Measurements from ENCODE around the gene SEC61A2.

DNA sequence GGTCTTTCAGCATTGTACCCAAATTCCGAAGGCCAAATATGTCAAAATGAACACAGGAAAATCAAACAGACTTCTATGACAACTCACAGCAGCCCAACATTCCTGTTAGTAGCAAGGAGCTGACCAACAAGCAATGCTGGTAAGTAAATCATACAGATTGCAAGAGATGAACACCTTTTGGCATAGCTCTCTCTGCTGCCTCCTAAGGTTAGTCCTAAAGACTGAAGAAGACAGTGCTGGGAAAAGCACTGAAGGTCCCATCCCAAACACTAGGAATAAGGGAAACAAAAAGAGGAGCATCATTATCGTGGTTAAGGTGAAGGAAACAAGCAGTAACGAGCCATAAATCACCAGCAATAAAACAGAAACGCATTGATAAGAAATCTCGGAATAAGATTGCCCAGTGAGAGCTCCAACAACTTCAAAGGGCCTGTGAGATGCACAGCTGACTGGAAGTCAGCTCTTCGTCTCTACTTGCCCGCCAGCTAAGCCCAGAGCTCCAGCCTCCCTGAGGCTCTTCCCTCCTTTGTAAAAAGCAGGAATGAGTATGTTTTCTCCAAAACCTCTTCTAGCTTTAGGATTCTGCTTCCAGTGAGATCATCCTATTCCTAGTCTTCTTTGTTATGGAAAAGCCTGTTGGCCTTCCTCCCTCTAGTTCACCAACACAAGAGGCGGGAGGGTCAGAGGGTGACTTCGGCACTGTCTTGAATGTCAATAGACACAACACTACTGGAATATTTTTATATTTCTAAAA, 50.9 kb downstream of the SEC61A2 start:
- TF ChIP-seq, protein P1, sequence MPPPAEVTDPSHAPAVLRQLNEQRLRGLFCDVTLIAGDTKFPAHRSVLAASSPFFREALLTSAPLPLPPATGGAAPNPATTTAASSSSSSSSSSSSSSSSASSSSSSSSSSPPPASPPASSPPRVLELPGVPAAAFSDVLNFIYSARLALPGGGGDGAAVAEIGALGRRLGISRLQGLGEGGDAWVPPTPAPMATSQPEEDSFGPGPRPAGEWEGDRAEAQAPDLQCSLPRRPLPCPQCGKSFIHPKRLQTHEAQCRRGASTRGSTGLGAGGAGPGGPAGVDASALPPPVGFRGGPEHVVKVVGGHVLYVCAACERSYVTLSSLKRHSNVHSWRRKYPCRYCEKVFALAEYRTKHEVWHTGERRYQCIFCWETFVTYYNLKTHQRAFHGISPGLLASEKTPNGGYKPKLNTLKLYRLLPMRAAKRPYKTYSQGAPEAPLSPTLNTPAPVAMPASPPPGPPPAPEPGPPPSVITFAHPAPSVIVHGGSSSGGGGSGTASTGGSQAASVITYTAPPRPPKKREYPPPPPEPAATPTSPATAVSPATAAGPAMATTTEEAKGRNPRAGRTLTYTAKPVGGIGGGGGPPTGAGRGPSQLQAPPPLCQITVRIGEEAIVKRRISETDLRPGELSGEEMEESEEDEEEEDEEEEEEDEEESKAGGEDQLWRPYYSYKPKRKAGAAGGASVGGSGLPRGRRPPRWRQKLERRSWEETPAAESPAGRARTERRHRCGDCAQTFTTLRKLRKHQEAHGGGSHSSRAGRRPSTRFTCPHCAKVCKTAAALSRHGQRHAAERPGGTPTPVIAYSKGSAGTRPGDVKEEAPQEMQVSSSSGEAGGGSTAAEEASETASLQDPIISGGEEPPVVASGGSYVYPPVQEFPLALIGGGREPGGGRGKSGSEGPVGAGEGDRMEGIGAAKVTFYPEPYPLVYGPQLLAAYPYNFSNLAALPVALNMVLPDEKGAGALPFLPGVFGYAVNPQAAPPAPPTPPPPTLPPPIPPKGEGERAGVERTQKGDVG (CRISPR knock-in tag; IDR thresholded peaks at IDR 0.05): no peak
- TF ChIP-seq TCF12 (IDR thresholded peaks at IDR 0.05; ENCODE audit: low read depth, low read length) (no peak), EZH2 (IDR thresholded peaks at IDR 0.05; ENCODE audit: borderline replicate concordance, control insufficient read depth, low read depth, low read length) (no peak), RAD21 (IDR thresholded peaks at IDR 0.05; ENCODE audit: insufficient read depth, low read depth, low read length) (no peak), MYC (IDR thresholded peaks at IDR 0.05; ENCODE audit: insufficient read depth, insufficient read length, insufficient replicate concordance, low read length, severe bottlenecking) (no peak), STAT1 (conservative IDR thresholded peaks at IDR 0.05) (no peak)
- TF ChIP-seq, protein P2, sequence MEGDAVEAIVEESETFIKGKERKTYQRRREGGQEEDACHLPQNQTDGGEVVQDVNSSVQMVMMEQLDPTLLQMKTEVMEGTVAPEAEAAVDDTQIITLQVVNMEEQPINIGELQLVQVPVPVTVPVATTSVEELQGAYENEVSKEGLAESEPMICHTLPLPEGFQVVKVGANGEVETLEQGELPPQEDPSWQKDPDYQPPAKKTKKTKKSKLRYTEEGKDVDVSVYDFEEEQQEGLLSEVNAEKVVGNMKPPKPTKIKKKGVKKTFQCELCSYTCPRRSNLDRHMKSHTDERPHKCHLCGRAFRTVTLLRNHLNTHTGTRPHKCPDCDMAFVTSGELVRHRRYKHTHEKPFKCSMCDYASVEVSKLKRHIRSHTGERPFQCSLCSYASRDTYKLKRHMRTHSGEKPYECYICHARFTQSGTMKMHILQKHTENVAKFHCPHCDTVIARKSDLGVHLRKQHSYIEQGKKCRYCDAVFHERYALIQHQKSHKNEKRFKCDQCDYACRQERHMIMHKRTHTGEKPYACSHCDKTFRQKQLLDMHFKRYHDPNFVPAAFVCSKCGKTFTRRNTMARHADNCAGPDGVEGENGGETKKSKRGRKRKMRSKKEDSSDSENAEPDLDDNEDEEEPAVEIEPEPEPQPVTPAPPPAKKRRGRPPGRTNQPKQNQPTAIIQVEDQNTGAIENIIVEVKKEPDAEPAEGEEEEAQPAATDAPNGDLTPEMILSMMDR (IDR thresholded peaks at IDR 0.05 in 2 of 3, conservative IDR thresholded peaks at IDR 0.05 in 1 of 3; ENCODE audit: control insufficient read depth in 2 of 3, extremely low read depth in 1 of 3, insufficient read depth in 1 of 3, low read depth in 3 of 3, low read length in 3 of 3): no peak
- TF ChIP-seq, protein P3, sequence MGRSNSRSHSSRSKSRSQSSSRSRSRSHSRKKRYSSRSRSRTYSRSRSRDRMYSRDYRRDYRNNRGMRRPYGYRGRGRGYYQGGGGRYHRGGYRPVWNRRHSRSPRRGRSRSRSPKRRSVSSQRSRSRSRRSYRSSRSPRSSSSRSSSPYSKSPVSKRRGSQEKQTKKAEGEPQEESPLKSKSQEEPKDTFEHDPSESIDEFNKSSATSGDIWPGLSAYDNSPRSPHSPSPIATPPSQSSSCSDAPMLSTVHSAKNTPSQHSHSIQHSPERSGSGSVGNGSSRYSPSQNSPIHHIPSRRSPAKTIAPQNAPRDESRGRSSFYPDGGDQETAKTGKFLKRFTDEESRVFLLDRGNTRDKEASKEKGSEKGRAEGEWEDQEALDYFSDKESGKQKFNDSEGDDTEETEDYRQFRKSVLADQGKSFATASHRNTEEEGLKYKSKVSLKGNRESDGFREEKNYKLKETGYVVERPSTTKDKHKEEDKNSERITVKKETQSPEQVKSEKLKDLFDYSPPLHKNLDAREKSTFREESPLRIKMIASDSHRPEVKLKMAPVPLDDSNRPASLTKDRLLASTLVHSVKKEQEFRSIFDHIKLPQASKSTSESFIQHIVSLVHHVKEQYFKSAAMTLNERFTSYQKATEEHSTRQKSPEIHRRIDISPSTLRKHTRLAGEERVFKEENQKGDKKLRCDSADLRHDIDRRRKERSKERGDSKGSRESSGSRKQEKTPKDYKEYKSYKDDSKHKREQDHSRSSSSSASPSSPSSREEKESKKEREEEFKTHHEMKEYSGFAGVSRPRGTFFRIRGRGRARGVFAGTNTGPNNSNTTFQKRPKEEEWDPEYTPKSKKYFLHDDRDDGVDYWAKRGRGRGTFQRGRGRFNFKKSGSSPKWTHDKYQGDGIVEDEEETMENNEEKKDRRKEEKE (IDR thresholded peaks at IDR 0.05): no peak
